Measurements from ENCODE around the gene GRAMD4.

- no peak for TF ChIP-seq CTCF (conservative IDR thresholded peaks at IDR 0.05; ENCODE audit: low read depth, low read length)
- TF ChIP-seq EZH2 (IDR thresholded peaks at IDR 0.05; ENCODE audit: low read length, unreplicated experiment) = no peak
These were observed 39.0 kb downstream of the GRAMD4 start for GRCh38 chr22:46659059-46659790.
